ENCODE measurements around the gene ORMDL1. TPM values are rescaled to one million over a fixed set of nuclear protein-coding genes. Genes with fewer than 3 reads are reported as not detected.
A peak's percentile ranks its signal among the peaks of the same experiment; 100 is the strongest.

The ORMDL1 gene
- total RNA-seq, 1 donor from 2014 or later: 68.6 TPM

- peaks cover 7 to 15% of the 10 kb centered on the region in 2 donors for H3K36me3 ChIP-seq
- H3K9me3 ChIP-seq: no peaks in the 10 kb centered on the region
- H3K27me3 ChIP-seq: no peaks in the 10 kb centered on the region
- intact Hi-C loops (cut with DNase I): no loop called here
- H3K4me1 ChIP-seq: no peaks in the 10 kb centered on the region
- H3K27ac ChIP-seq: no peak overlapping the region
- no peak for TF ChIP-seq CTCF (IDR thresholded peaks at IDR 0.05)
- no peak for DNase-seq (ENCODE audit: low spot score in 2 of 2)
- no peak overlapping the region for H3K4me3 ChIP-seq
Observed at GRCh38 chr2:189756311-189756952, 27.7 kb downstream of the ORMDL1 start.

GRCh38 chr2:189751080-189751658 is 33.0 kb downstream of the ORMDL1 start:
- peaks cover 15 to 31% of the 10 kb centered on the region in 2 donors for H3K36me3 ChIP-seq
- H3K27me3 ChIP-seq: no peaks in the 10 kb centered on the region
- TF ChIP-seq CTCF (IDR thresholded peaks at IDR 0.05): peak; percentile 31 to 53 (median 32)
- H3K4me1 ChIP-seq: no peaks in the 10 kb centered on the region
- DNase-seq (ENCODE audit: low spot score in 2 of 2): no peak
- no peaks in the 10 kb centered on the region for H3K9me3 ChIP-seq
- no peak overlapping the region for H3K27ac ChIP-seq
- intact Hi-C loops (cut with DNase I): no loop called here
- no peak overlapping the region for H3K4me3 ChIP-seq

- no peak overlapping the region for H3K4me3 ChIP-seq
- H3K27me3 ChIP-seq: no peaks in the 10 kb centered on the region
- intact Hi-C loops (cut with DNase I): no loop called here
- H3K9me3 ChIP-seq: no peaks in the 10 kb centered on the region
- H3K36me3 ChIP-seq: peaks cover 0 to 5% of the 10 kb centered on the region in 2 donors
- no peak for TF ChIP-seq CTCF (IDR thresholded peaks at IDR 0.05)
- no peak overlapping the region for H3K27ac ChIP-seq
- DNase-seq (ENCODE audit: low spot score in 2 of 2): no peak
- H3K4me1 ChIP-seq: no peaks in the 10 kb centered on the region
Observed at GRCh38 chr2:189729430-189729829, 54.7 kb downstream of the ORMDL1 start.

- no peaks in the 10 kb centered on the region for H3K4me1 ChIP-seq
- no peak for TF ChIP-seq CTCF (IDR thresholded peaks at IDR 0.05)
- DNase-seq (ENCODE audit: low spot score in 2 of 2): no peak
Observed at GRCh38 chr2:189726849-189727248, 57.3 kb downstream of the ORMDL1 start.

GRCh38 chr2:189726271-189726670 is 57.9 kb downstream of the ORMDL1 start:
- no peak for DNase-seq (ENCODE audit: low spot score in 2 of 2)
- Histone ChIP-seq H3K4me3 (no peak overlapping the region), H3K27ac (no peak overlapping the region), H3K9me3 (no peaks in the 10 kb centered on the region), H3K36me3 (no peaks in the 10 kb centered on the region), H3K27me3 (no peaks in the 10 kb centered on the region), H3K4me1 (no peaks in the 10 kb centered on the region)
- TF ChIP-seq CTCF (IDR thresholded peaks at IDR 0.05): no peak
- intact Hi-C loops (cut with DNase I): no loop called here

More at GRCh38 chr2:189726849-189727248, 57.3 kb downstream of the ORMDL1 start:
- no peaks in the 10 kb centered on the region for H3K36me3 ChIP-seq
- no peak overlapping the region for H3K4me3 ChIP-seq
- no peaks in the 10 kb centered on the region for H3K9me3 ChIP-seq
- intact Hi-C loops (cut with DNase I): no loop called here
- no peak overlapping the region for H3K27ac ChIP-seq
- H3K27me3 ChIP-seq: no peaks in the 10 kb centered on the region
